BE2C (cell line): ENCODE results near the gene USP34.

ENCODE experiments used
- DNase-seq: peaks from one replicate; pipeline ENCODE4 v3.0.0-alpha.2; 2020
- H3K27me3 ChIP-seq: fragments of 250-450 bp; sonication (Bioruptor Pico); 2 replicates; pipeline ENCODE4 v1.5.1; 2020; ENCODE audit warnings: mild to moderate bottlenecking
- H3K36me3 ChIP-seq: fragments of 250-450 bp; sonication (Bioruptor Pico); 2 replicates; pipeline ENCODE4 v1.5.1; 2020; ENCODE audit warnings: mild to moderate bottlenecking
- H3K4me1 ChIP-seq: fragments of 250-450 bp; sonication (Bioruptor Pico); 2 replicates; pipeline ENCODE4 v1.5.1; 2020
- H3K4me3 ChIP-seq: 2 replicates; pipeline ENCODE4 v1.5.1; 2011; ENCODE audit warnings: low read depth, low read length
- H3K9me3 ChIP-seq: fragments of 250-450 bp; sonication (Bioruptor Pico); 2 replicates; pipeline ENCODE4 v1.5.1; 2020
- CTCF ChIP-seq: IDR thresholded peaks from 2 replicates; pipeline ENCODE4 v1.5.1; 2012; ENCODE audit warnings: mild to moderate bottlenecking, low read depth, low read length

USP34 gene

GRCh38 chr2:61266632-61267505 lies 204.0 kb downstream of the USP34 start:
- DNase-seq, result no peak
- Histone ChIP-seq H3K36me3 (no peaks in the 10 kb centered on the region; the same call in 1 of the 2 replicates), H3K4me1 (no peaks in the 10 kb centered on the region), H3K9me3 (no peaks in the 10 kb centered on the region), H3K4me3 (no peak overlapping the region), H3K27me3 (no peaks in the 10 kb centered on the region)
- no peak for TF ChIP-seq CTCF

GRCh38 chr2:61263830-61264229 lies 207.1 kb downstream of the USP34 start:
- Histone ChIP-seq H3K4me3 (no peak overlapping the region), H3K4me1 (no peaks in the 10 kb centered on the region), H3K36me3 (no peaks in the 10 kb centered on the region; the same call in 1 of the 2 replicates), H3K27me3 (no peaks in the 10 kb centered on the region), H3K9me3 (no peaks in the 10 kb centered on the region)
- no peak for TF ChIP-seq CTCF
- DNase-seq, result no peak

GRCh38 chr2:61262699-61263098 lies 208.2 kb downstream of the USP34 start:
- H3K4me3 ChIP-seq, result no peak overlapping the region
- H3K36me3 ChIP-seq, result no peaks in the 10 kb centered on the region; the same call in 1 of the 2 replicates
- H3K27me3 ChIP-seq, result no peaks in the 10 kb centered on the region
- TF ChIP-seq CTCF, result no peak
- H3K9me3 ChIP-seq, result no peaks in the 10 kb centered on the region
- no peaks in the 10 kb centered on the region for H3K4me1 ChIP-seq
- no peak for DNase-seq

GRCh38 chr2:61257446-61257845 lies 213.4 kb downstream of the USP34 start:
- no peaks in the 10 kb centered on the region; the same call in 1 of the 2 replicates for H3K36me3 ChIP-seq
- H3K27me3 ChIP-seq, result no peaks in the 10 kb centered on the region
- H3K4me1 ChIP-seq, result no peaks in the 10 kb centered on the region
- TF ChIP-seq CTCF, result no peak
- H3K9me3 ChIP-seq, result no peaks in the 10 kb centered on the region
- no peak for DNase-seq
- H3K4me3 ChIP-seq, result no peak overlapping the region

GRCh38 chr2:61255580-61256437 lies 215.1 kb downstream of the USP34 start:
- Histone ChIP-seq H3K36me3 (no peaks in the 10 kb centered on the region; the same call in none of the 2 replicates), H3K27me3 (no peaks in the 10 kb centered on the region), H3K9me3 (no peaks in the 10 kb centered on the region), H3K4me1 (no peaks in the 10 kb centered on the region), H3K4me3 (no peak overlapping the region)
- TF ChIP-seq CTCF, result no peak
- DNase-seq, result no peak
